PC-3 (cell line): ENCODE measurements around the gene PDGFC.

ENCODE experiments used
- CTCF ChIP-seq: fragments of 300-600 bp; sonication (generic); conservative IDR thresholded peaks from 2 replicates; pipeline ENCODE4 v1.5.1; 2017; ENCODE audit warnings: antibody characterized with exemption, low read depth, mild to moderate bottlenecking, low read length
- EZH2 ChIP-seq: fragments of 300-600 bp; sonication (generic); IDR thresholded peaks from one replicate; pipeline ENCODE4 v1.6.1; 2017; ENCODE audit warnings: antibody characterized with exemption, mild to moderate bottlenecking, low read length; ENCODE audit not compliant: unreplicated experiment
- EZH2phosphoT487 ChIP-seq: fragments of 300-600 bp; sonication (generic); IDR thresholded peaks from 2 replicates; pipeline ENCODE4 v1.6.1; 2018; ENCODE audit warnings: mild to moderate bottlenecking, antibody characterized with exemption, low read length, borderline replicate concordance

- TF ChIP-seq CTCF (no peak), EZH2 (no peak), EZH2phosphoT487 (no peak)
Observed at GRCh38 chr4:156779042-156779441, 192.6 kb downstream of the PDGFC start.
